GM20431 (cell line): ENCODE data around the gene SH3PXD2A.

ENCODE experiments used
- in situ Hi-C: fragments of 300-500 bp; cut with MseI, MboI; formaldehyde crosslinking; loops from one replicate; pipeline ENCODE4 v1.15.0; 2020; ENCODE audit warnings: low sequenced_read_pairs; ENCODE audit not compliant: unreplicated experiment

SH3PXD2A gene

GRCh38 chr10:103570844-103571655 is 284.3 kb downstream of the SH3PXD2A start:
- in situ Hi-C loops: no loop called here

- in situ Hi-C loops: no loop called here
Measured at GRCh38 chr10:103569896-103570295, 285.5 kb downstream of the SH3PXD2A start.

- in situ Hi-C loops: no loop called here
Measured at GRCh38 chr10:103568505-103568904, 286.9 kb downstream of the SH3PXD2A start.

DNA sequence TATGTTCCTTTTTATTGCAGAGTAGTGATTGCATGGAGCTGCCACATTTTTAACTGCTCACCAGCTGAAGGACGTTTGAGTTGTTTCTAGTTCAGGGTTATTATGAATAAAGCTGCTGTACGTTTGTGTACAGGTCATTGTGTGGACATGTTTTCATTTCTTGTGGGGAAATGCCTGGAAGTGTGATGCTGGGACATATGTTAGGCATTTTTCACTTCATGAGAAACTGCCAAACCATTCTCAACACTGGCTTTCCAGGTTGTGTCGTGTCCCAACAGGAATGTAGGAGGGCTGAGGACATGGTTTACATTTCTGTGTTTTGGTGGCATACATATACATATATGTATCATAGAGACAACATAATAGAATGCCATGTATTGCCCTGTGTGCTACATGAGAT is 288.8 kb downstream of the SH3PXD2A start:
- in situ Hi-C loops: no loop called here

- in situ Hi-C loops: no loop called here
Measured at GRCh38 chr10:103564776-103565520, 290.4 kb downstream of the SH3PXD2A start.

DNA sequence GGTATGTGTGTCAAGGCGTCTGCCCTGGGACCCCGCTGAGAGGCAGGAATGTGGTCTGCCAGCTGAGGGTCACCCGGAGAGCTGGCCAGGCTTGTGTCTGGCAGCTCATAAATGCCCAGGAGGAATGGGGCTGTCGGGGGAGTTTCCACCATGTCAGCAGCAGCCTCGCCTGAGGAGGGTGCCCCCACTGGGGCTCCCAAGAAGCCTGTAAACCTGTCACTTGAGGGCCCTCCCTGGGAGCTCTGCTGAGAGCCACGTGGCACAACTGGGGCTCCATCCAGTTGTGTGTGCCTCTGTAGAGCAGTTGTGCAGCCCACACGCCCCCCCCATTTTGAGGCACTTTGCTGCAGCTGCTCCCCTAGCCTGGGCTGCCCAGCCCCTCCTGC is 291.3 kb downstream of the SH3PXD2A start:
- in situ Hi-C loops: no loop called here

- in situ Hi-C loops: no loop called here
Measured at GRCh38 chr10:103563231-103564115, 291.9 kb downstream of the SH3PXD2A start.

GRCh38 chr10:103562383-103562782 is 293.0 kb downstream of the SH3PXD2A start:
- in situ Hi-C loops: no loop called here

GRCh38 chr10:103560886-103561285 is 294.5 kb downstream of the SH3PXD2A start:
- in situ Hi-C loops: no loop called here

DNA sequence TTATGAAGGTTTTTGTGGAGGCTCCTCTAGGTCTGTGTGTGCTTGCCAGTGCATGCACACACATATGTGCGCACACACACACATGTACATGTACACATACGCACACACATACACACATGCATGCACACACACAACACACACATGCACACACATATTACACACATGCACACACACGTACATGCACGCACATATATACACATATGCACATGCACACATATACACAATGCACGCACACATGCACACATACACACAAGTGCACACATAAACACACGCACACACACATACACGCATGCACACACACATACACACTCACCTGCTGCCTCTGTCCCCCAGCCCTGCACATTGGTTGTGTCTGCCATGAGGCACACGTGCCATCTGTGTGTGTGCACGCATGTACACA is 295.6 kb downstream of the SH3PXD2A start:
- in situ Hi-C loops: no loop called here

GRCh38 chr10:103558911-103559310 is 296.5 kb downstream of the SH3PXD2A start:
- in situ Hi-C loops: no loop called here

DNA sequence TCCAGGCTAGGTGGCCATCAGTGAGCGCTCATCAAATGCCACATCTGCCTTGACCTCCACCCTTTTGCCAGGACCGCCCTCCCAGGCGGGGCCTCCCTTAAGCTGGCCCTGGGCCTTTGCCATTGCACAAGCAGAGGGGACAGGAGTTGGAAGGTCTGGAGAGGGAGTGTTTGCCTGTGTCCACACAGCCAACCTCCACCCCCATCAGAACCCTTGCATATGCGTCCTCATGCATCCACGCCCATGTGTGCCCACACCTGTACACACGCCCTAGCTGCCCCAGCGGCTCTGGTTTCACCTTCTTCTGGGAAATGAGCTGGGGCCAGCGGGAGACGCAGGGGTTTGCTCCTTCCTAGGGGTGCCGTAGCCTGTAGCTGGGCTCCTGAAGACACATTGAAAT is 297.9 kb downstream of the SH3PXD2A start:
- in situ Hi-C loops: no loop called here

GRCh38 chr10:103556383-103557007 is 298.9 kb downstream of the SH3PXD2A start:
- in situ Hi-C loops: no loop called here

- in situ Hi-C loops: no loop called here
Measured at GRCh38 chr10:103555712-103556111, 299.7 kb downstream of the SH3PXD2A start.

DNA sequence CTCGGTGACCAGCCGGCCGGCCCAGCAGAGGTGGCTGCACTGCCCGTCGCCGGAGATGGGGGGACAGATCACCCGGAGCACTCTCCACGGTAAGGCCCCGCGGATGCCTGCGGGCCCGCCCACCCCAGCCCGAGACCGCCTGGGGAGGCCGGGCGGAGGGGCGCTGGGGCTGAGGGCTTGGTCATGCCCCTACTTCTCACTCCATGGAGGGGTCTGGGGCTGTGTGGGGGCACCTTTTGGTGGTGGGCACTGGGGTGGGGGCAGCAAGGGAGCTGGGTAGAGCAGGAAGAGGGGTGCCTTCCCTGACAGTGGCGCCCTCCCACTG is 300.1 kb downstream of the SH3PXD2A start:
- in situ Hi-C loops: no loop called here

GRCh38 chr10:103554488-103555324 is 300.7 kb downstream of the SH3PXD2A start:
- in situ Hi-C loops: no loop called here

DNA sequence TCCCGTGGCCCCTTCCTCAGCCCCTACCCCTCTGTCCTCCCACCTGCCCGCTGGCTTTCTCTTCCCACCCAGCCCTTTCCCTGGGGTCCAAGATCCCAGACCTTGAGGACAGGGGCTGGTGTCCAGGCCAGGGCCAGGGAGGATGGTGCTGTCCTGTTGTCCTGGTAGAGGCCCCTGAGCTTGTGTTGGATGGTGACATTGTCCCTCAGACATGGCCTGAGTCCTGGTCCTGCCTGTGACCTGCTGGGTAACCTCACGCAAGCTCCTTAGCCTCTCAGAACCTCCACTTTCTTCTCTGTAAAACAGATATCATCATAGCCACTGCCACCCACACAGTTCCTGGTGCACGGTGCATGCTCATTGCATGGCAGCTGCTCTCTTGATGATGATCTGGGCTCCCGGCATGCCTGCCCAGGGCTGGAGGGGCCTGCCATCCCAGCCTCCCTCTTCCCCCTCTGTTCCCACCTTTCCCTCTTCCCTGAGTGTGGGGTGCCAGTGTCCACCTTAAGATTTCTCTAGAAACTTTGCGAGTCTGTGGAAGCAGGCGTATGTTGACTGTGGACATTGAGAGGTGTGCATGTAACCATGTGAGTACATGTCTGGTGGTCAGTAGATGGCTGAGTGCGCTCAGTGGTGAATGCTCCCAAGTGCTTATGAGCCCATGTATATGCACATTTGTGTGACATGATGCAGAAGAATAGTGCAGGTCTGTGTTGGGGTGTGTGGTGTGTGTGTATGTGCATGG is 301.5 kb downstream of the SH3PXD2A start:
- in situ Hi-C loops: no loop called here

GRCh38 chr10:103552856-103553742 is 302.3 kb downstream of the SH3PXD2A start:
- in situ Hi-C loops: no loop called here
